Ishikawa (cell line): ENCODE data around the gene C2orf81.

Experiments
- CEBPB ChIP-seq: IDR thresholded peaks from 2 replicates; pipeline ENCODE4 v1.6.1; 2012
- CREB1 ChIP-seq: IDR thresholded peaks from 2 replicates; pipeline ENCODE4 v1.6.1; 2012; ENCODE audit warnings: low read depth
- EGR1 ChIP-seq: IDR thresholded peaks from 2 replicates; pipeline ENCODE4 v1.6.1; 2012
- EP300 ChIP-seq: IDR thresholded peaks from 2 replicates; pipeline ENCODE4 v1.6.1; 2012; ENCODE audit warnings: borderline replicate concordance
- FOXM1 ChIP-seq: IDR thresholded peaks from 2 replicates; pipeline ENCODE4 v1.6.1; 2012; ENCODE audit warnings: low read depth, borderline replicate concordance
- MAX ChIP-seq: IDR thresholded peaks from 2 replicates; pipeline ENCODE4 v1.6.1; 2012
- NFIC ChIP-seq: IDR thresholded peaks from 2 replicates; pipeline ENCODE4 v1.6.1; 2012
- RAD21 ChIP-seq: IDR thresholded peaks from 2 replicates; pipeline ENCODE4 v1.6.1; 2012; ENCODE audit warnings: low read depth
- REST ChIP-seq: IDR thresholded peaks from 2 replicates; pipeline ENCODE4 v1.6.1; 2012; ENCODE audit warnings: low read depth, mild to moderate bottlenecking
- TAF1 ChIP-seq: IDR thresholded peaks from 2 replicates; pipeline ENCODE4 v1.6.1; 2012; ENCODE audit warnings: low read depth, mild to moderate bottlenecking
- TCF12 ChIP-seq: IDR thresholded peaks from 2 replicates; pipeline ENCODE4 v1.6.1; 2012; ENCODE audit warnings: low read depth
- TEAD4 ChIP-seq: IDR thresholded peaks from 2 replicates; pipeline ENCODE4 v1.6.1; 2012
- USF1 ChIP-seq: IDR thresholded peaks from 2 replicates; pipeline ENCODE4 v1.6.1; 2012
- YY1 ChIP-seq: IDR thresholded peaks from 2 replicates; pipeline ENCODE4 v1.6.1; 2012; ENCODE audit warnings: low read depth
- ZBTB7A ChIP-seq: IDR thresholded peaks from 2 replicates; pipeline ENCODE4 v1.6.1; 2012; ENCODE audit warnings: low read depth

C2orf81 gene

GRCh38 chr2:74399785-74400184, 21.6 kb downstream of the C2orf81 start:
- TF ChIP-seq ZBTB7A (no peak), TCF12 (no peak), EP300 (no peak), RAD21 (peak; percentile 58), YY1 (no peak), TEAD4 (no peak), MAX (no peak), CREB1 (no peak)

GRCh38 chr2:74396149-74396548, 25.3 kb downstream of the C2orf81 start:
- no peak for TF ChIP-seq EGR1
- no peak for TF ChIP-seq REST
- no peak for TF ChIP-seq EP300
- TF ChIP-seq NFIC: no peak
- TF ChIP-seq YY1: no peak
- no peak for TF ChIP-seq CEBPB
- no peak for TF ChIP-seq USF1
- no peak for TF ChIP-seq TCF12
- no peak for TF ChIP-seq TAF1
- no peak for TF ChIP-seq FOXM1
- no peak for TF ChIP-seq MAX
- no peak for TF ChIP-seq CREB1
- TF ChIP-seq ZBTB7A: no peak
- TF ChIP-seq TEAD4: no peak
- no peak for TF ChIP-seq RAD21

GRCh38 chr2:74393525-74393924, 27.9 kb downstream of the C2orf81 start:
- TF ChIP-seq TAF1 (no peak), ZBTB7A (no peak), FOXM1 (no peak), REST (no peak), CREB1 (no peak), YY1 (no peak), TEAD4 (no peak), USF1 (no peak), NFIC (no peak), TCF12 (no peak), EGR1 (no peak)

GRCh38 chr2:74392449-74392743, 29.0 kb downstream of the C2orf81 start:
- TF ChIP-seq NFIC (no peak), FOXM1 (no peak), CEBPB (no peak), REST (no peak), ZBTB7A (no peak), YY1 (no peak), USF1 (no peak), TEAD4 (no peak), EP300 (no peak), CREB1 (no peak), RAD21 (no peak), EGR1 (no peak), MAX (no peak), TCF12 (no peak), TAF1 (no peak)
